ENCODE results near the gene CALHM6.
A peak's percentile ranks its signal among the peaks of the same experiment; 100 is the strongest.

CALHM6 gene

DNA sequence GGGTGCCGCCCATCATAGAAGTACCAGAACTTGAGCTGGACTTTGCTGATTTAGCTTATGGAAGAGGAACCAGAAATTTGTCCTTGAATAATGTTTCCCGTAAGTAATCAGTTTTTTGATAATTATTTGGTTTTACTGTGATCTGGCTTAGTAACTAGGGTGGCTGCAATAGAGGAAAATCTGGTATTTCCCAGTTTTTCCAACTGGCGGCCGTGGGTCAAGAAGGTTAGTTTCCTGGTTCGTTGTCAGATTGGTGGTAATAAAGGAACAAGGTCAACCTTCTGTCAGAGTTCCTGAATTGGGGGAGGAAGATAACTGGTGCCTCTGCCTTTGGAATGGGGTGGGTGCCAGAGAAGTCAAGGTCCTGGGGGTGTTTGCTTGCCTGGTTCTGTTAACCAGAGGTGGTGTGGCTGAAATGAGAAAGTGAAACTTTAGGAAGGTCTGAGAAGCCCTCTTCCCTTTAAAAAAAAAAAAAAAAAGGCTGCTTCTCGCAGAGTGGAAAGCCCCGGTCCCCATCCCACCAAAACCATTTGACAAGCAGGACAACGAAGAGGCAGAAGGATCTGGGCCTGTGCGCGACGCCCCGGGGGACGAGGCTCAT, at the start of gene CALHM6:
Gene CALHM6 (plus strand): TSS at position 45 of the 601 bp plus-strand sequence. CDS start 555 bp downstream, at position 600.
- no peak for DNase-seq (ENCODE audit: low read depth)

DNA sequence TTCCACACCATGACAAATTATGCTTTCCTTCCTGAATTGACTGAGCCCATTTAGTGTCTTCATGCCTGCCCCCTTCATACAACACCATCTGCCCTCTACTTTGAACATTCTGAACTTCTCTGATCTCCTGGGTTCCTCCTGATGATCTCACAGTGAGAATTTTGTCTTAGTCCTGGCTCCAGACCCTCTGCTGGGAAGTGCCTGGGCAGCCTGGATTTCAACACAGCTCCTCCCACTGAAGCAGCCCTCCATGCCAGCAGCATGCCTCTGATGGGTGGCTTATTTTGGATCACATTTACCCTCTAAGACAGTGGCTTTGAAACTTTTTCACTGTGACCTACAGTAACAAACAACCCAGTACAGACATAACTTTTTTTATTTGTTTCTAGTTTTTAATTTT, 48.9 kb upstream of the CALHM6 start:
- no peak for DNase-seq (ENCODE audit: low read depth)

DNA sequence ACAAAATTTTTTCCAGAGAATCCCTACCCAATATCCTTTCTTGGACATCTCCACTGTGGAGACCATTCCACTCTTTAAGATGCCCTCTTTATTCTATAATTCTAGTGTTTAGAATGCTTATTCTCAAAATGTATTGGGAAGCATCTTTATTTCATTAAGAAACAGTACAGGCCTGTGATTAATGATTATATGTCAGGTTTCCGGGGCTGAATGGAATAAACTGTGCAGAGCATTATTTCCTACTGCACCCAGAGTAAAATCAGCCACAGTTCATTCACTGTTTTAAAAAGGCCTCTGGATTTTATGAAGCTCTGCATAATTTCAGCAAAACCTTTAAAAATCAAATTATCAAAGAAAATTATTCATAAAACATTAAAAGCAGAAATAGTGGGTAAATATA, 47.8 kb upstream of the CALHM6 start:
- no peak for DNase-seq (ENCODE audit: low read depth)

DNA sequence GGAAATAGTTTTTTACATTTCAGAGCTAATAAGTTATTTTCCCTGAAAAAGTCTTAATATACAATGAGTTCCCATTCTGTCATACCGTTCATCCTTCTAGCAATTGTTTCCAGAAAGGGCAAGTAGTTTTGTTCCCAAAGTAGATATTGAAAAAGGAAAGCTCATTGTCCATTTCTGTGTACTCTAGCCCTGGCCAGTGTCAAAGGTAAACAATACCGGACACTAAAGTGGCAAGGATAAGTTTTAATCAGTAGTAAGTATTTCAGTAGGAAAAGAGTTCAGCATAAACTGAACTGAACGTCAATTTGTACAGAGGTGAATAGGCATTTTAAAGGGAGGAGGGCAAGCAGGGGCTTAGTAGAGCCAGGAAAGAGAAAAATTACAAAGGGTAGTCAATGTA, 43.5 kb upstream of the CALHM6 start:
- DNase-seq (ENCODE audit: low read depth), result no peak

DNA sequence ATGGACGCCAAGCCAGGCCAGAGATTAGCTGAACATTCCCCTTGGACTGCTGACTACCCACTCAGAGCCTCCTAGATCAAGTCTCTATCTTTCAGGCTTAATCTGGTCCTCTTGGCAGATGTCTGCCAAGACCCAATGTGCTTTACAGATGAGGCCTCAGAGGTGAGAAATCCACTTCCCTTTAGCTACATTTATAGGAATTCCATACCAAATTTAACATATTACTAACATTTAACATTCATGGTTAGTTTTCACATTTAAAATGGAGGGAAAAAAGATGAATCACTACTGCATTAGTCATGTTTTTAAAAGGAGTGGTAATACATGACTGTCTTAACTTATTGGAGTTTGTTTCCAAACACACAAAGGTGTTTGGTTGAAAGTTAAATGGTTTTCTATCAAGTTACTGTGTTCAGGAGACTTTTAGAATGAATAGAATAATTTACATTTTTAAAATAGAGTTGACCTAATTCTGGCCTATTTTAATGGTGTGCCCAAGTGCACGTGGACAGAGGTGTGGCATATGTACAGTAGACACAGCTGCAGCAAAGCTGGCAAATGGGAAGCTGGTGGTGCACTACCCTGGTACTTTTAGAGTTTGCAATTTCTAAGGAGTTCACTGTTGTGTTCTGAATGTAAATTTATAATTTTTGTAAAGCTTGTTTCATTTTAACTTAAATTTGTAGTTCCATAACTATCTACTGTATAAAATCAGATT, 41.9 kb upstream of the CALHM6 start:
- DNase-seq (ENCODE audit: low read depth), result peak; percentile 76

DNA sequence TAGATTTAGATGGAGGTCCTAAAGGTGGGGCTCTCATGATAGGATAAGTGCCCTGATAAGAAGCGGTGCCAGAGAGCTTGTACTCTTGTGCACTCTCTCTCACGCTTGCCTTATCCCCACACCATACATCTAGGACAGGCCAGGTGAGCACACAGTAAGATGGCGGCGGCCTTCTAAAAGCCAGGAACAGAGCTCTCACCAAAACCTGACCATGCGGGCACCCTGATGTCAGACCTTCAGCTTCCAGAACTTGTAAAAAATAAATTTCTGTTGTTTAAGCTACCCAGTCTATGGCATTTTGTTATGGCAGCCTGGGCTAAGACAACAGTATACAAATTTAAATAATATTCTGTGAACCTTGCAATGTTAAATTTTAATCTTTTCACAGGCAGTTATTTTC, 40.8 kb upstream of the CALHM6 start:
- no peak for DNase-seq (ENCODE audit: low read depth)

DNA sequence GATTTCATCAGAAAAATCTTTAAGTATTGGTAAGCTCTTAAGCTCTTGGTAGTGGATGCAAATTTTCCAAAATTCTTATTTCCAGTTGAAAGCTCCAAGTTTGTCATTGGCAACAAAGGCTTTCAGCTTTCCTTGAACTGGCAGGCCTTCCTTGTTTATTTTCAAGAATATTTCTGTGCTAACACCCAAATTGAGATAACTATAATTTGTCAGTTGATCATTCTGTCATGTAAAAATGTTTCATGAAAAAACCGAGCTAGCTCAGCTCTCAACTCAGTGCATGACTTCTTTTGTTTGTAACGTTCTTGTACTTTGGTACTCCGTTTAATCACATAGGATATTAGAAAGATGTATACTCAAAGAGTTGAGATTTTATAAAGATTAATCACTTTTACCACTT, 38.9 kb upstream of the CALHM6 start:
- DNase-seq (ENCODE audit: low read depth), result no peak

DNA sequence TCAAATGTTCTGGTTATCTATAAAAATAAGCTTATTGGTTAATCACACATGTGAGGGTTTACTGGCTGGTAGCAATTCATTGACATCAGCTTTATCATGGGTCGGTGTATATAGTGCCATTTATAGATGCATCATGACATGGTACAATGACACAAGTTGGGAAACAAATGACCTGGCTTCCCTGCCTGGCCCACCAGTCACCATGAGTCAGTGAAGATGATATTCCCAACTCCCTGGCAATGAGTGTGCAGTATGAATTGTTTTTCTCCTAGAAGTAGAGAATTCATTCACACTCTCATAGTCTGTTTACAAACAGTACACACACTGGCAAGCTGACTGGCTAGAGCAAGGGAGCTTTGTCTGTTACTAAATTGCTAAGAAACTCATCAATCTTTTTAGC, 37.2 kb upstream of the CALHM6 start:
- peak; percentile 85 for DNase-seq (ENCODE audit: low read depth)

DNA sequence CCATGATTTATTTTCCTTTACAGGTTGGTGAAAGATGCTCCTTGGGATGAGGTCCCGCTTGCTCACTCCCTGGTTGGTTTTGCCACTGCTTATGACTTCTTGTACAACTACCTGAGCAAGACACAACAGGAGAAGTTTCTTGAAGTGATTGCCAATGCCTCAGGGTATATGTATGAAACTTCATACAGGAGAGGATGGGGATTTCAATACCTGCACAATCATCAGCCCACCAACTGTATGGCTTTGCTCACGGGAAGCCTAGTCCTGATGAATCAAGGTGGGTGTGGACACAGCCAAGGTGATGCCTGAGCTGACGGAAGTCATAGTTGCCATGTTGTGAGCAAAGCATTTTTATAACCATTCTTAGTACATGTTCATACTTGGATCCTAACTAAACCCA, 34.6 kb upstream of the CALHM6 start:
- no peak for DNase-seq (ENCODE audit: low read depth)

DNA sequence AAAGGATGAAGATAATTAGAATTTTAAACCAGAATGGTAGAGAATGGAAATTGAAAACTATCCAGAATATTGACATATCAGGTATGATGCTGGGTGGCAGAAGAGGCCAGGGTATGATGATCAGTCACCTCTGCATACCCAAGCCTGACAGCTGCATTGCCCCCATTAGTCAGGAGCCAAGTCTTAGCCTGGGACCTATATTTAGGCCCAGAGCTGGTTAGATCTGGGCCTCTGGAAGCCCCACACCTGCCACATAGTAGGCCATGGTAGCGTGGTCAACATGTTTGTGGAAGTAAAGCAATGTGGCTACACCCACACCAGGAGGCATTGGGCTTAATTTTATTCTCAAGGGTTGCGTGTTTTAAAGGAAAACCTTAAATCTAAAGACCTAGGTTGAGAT, 32.1 kb upstream of the CALHM6 start:
- DNase-seq (ENCODE audit: low read depth), result no peak

DNA sequence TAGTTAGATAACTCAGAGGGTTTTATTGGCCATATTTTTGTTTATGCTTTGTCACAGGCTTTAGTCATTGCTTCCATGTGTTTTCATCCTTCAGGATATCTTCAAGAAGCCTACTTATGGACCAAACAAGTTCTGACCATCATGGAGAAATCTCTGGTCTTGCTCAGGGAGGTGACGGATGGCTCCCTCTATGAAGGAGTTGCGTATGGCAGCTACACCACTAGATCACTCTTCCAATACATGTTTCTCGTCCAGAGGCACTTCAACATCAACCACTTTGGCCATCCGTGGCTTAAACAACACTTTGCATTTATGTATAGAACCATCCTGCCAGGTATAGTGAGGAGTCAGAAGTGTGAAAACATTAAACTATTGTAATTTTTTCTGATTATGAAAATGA, 30.3 kb upstream of the CALHM6 start:
- DNase-seq (ENCODE audit: low read depth), result no peak

DNA sequence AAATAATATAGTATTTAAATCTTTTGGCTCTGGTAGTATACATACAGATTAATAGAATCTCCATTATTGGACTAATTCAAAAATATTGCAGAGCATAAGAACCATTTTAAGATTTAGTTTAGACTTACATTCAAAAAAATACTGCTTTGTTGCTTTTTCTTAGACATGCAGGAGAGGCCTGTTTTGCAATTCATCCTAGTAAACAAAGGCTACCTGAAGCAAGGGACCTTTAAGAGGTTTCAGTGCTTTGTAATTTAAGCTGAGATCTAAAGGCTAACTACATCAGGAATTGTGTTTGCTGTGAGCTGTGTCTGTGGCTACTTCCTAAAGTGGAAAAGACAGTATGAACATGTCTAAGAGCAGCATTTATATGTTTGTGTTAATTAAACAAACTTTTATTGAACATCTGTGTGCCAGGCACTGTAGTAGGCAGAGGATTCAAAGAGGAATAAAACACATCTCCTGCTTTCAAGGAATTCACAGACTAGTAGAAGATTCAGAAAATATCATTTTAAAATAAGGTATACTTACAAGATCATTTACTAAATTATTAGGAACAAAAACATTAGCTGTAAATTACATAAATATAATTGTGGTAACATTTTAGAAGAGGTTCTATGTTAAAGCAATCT, 29.1 kb upstream of the CALHM6 start:
- DNase-seq (ENCODE audit: low read depth), result no peak

DNA sequence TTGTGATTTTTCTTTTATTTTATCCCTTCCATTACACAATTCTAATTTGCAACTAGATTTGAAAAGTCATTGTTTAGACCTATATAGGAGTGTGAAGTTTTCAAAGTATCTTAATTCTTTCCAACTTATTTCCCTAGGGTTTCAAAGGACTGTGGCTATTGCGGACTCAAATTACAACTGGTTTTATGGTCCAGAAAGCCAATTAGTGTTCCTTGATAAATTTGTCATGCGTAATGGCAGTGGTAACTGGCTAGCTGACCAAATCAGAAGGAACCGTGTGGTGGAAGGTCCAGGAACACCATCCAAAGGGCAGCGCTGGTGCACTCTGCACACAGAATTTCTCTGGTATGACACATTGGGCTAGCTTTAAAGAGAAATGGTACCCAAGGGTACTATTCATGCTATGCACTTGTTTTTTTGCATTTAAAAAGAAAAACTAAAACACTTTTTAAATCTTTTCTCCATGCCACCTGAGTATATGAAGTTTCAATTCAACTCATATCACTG, 27.9 kb upstream of the CALHM6 start:
- DNase-seq (ENCODE audit: low read depth), result no peak

DNA sequence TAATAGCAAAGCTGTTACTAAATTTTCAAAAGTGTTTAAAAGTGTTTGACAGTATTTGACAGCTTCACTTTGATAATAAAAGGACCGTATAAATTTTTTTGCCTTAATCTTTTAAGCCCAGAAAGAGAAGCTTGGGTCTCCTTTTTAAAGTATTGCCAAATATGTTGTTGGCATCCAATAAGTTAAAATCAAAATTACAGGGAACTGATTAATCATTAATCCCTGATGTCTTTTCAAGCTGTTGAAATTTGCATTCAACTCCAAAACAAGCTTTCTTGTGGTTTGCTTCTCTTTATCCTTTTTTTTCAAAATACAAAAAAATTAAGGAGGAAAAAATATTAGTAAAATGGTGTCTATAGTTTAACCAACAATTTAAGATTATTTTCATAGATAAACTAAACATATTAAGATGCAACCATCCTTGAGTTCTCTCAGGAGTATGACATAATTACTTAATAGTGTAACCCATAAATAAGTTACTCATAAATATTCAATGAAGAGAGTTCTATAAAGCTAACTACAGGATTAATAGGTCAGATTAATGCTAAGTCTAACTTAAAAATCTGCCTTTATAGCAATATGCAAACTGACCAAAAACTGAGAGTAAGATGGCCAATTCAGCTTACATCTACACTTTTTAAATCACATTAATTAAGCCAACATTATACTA, 27.0 kb upstream of the CALHM6 start:
- no peak for DNase-seq (ENCODE audit: low read depth)

DNA sequence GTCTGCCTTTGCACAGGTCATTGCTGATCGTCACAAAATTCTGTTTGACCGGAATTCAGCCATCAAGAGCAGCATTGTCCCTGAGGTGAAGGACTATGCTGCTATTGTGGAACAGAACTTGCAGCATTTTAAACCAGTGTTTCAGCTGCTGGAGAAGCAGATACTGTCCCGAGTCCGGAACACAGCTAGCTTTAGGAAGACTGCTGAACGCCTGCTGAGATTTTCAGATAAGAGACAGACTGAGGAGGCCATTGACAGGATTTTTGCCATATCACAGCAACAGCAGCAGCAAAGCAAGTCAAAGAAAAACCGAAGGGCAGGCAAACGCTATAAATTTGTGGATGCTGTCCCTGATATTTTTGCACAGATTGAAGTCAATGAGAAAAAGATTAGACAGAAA, 24.6 kb upstream of the CALHM6 start:
- DNase-seq (ENCODE audit: low read depth), result no peak

DNA sequence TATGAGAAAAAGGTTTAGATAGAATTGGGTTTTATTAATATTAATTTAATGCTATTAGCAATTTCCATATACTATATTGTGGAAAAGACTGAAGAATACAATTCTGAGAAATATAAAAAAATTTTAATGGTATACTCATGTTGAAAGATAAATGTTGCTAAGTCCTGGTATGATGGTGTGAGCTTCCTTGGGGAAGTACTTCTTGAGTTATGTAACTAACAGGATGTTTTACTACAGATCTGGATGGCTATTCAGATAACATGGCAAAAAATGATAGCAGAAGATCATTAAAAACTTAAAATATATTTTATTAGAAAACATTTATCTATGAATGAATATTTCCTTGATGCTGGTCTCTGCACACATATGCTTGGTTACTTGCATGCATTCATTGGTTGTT, 23.5 kb upstream of the CALHM6 start:
- DNase-seq (ENCODE audit: low read depth), result no peak

DNA sequence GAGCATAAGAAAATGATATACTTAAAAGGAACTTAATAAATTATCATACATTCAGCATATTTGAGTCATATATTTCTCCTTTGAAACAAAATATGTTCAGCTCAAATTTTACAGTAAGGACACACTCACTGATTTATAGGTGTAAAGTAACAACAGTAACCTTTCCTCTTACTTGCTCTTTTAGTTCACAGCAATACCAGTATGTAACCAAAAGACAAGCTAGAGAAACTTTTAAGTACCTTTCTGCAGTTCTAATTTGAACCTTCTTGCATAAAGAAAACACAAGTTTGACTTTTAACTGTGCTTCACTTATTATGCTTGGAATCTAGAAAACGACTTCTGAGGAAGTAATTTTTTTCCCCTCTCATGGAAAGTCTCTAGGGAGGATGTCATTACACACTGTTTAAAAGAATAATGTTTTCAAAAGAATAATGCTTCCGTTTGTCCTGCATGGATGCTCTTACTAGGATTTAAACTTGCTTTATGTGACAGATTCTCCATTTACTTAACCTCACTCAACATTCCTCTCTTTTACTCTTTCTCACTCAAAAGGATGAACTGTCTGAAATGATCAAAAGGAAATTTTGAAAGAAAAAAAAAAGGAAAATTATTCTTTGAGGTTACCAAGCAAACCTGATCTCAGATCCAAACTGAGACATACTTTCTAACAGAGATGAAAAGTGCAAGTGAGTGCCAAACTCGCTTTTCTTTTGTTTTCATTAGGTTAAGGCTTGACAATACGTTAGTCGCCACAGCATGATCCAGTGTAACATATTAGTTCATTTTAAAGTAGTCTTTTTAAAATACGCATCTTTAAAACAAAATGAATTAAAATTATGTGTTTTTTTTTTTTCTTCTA, 22.4 kb upstream of the CALHM6 start:
- DNase-seq (ENCODE audit: low read depth), result no peak

DNA sequence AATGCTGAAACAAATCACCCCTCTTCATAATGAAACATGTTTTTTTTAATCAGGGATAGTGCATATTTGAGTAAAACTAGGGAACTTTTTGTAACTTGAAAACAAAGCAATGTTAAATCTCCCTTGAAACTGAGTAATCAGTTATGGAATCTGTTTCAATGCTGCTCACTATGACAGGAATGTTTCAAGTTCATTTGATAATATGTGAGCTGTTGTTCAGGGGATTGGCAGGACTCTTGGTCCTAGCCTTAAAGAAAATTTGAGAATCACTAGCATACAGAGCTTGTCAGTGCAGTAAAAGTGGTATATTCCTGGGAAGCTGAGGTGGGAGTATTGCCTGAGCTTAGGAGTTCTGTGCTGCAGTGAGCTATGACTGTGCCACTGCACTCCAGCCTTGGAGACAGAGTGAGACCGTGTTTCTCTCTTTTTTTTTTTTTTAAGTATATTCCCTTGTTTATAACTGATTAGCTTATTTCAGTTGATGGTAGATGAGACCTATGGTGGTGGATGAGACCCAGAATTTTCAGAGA, 21.6 kb upstream of the CALHM6 start:
- no peak for DNase-seq (ENCODE audit: low read depth)

DNA sequence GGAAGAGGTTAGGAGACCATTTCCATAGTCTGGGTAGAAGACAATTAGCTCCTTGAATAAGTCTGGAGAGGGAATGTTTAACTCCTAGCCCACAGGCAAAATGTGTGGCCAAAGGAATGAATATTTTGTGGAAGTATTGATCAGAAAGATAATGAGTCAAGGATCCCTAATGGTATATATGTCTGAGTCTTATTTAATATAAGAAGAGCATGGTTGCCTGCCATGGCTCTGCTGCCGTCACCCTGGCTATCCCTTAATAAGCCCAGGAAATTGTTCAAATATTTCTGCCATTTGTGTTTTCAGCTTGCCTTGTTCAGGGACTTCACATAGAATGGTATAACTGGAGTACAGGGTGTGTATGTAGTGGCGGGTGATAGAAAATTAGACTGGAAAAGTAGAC, 18.1 kb upstream of the CALHM6 start:
- DNase-seq (ENCODE audit: low read depth), result no peak

DNA sequence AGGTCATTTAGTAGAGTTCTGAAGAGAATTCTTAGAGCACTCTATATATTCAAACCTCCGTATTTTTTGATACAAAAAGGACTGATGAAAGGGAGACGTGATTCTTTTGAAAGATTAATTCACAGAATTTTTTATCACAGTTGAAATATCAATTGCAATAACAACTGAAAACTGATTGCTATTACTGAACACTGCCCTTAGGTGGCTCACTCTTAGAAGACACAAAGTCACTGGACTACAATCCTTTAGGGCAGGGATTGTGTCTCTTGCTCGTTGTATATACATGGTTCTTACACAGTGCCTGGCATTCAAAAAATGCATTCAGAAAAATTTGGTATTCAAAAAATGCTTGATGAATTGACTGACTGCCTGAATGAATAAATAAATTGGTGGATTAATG, 17.1 kb upstream of the CALHM6 start:
- DNase-seq (ENCODE audit: low read depth), result peak; percentile 61

DNA sequence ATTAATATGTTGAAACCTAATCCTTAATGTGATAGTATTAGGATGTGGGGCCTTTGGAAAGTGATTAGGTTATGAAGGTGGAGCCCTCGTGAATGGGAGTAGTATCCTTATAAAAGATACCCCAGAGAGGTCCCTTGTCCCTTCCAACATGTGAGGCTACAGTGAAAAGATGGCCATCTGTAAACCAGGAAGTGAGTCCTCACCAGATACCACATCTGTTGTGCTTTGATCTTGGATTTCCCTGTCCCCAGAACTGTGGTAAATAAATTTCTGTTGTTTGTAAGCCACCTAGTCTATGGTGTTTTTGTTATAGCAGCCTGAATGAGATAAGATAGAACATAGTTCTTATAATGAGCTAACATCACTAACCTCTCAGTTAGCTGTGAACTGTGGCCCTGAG, 16.6 kb upstream of the CALHM6 start:
- DNase-seq (ENCODE audit: low read depth), result no peak

DNA sequence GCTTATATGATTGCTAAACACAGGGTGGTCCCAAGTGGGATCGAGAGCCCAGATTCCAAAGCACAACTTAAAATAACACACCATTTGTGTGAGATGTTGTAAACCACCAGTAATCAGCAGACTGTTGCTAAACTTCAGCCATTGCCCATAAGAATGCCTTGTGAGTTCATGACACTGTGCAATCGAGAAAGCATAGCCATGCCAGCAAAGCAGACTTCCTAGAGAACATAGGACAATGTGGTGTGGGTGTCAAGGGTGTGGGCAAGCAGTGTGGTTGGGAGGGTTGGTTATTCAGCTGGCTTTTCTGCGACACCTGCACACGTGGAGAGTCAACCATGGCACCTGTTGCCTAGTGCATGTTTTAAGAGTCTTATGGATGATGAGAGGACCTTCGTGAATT, 16.1 kb upstream of the CALHM6 start:
- DNase-seq (ENCODE audit: low read depth), result no peak
